Neural progenitor cell (in vitro differentiated cells): ENCODE results near the gene GAL3ST2.

ENCODE experiments used
- CTCF ChIP-seq: fragments of 200-600 bp; sonication (generic); IDR thresholded peaks from 2 replicates; pipeline ENCODE4 v1.5.1; 2017; ENCODE audit warnings: antibody characterized with exemption, mild to moderate bottlenecking
- EZH2 ChIP-seq: fragments of 200-600 bp; sonication (generic); IDR thresholded peaks from 2 replicates; pipeline ENCODE4 v1.6.1; 2017; ENCODE audit warnings: antibody characterized with exemption, mild to moderate bottlenecking, moderate library complexity

DNA sequence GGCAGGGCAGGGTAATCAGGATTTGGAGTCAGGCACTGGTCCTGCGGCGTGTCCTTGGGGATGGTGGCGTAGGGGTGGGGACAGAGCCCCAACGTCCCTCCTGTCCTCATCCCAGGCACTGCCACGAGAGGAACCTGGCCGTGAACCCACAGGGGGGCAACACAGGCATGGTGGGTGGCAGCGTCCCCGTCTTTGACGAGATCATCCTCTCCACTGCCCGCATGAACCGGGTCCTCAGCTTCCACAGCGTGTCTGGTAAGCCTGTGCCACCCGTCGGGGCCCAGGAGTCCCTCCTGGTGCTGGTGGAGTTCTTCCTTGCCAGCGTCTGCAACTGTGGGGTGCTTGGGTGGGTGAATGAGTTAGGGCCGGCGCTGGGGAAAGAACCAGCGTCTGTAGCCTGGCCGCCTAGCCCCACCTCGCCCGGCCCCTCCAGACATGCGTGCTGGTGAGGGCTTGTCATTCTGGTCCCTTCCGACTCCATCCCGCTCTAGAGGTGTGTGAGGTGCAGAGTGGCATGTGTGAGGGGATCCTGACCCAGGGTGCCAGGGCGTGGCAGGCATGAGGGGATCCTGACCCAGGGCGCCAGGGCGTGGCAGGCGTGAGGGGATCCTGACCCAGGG, 34.2 kb upstream of the GAL3ST2 start:
- no peak for TF ChIP-seq CTCF
- no peak for TF ChIP-seq EZH2
